ENCODE results near the gene BCAR3.

GRCh38 chr1:93669369-93669768, 12.3 kb downstream of the BCAR3 start:
- TF ChIP-seq CTCF (IDR thresholded peaks at IDR 0.05) = no peak
- no peak for TF ChIP-seq POLR2AphosphoS5 (IDR thresholded peaks at IDR 0.05)
- TF ChIP-seq EP300 (IDR thresholded peaks at IDR 0.05) = no peak

Data from esophagus muscularis mucosa (tissue), 4 donors.